Pancreas (tissue), 10 donors: ENCODE results near the gene GGTA1. TPM values are rescaled to one million over a fixed set of nuclear protein-coding genes. Genes with fewer than 3 reads are reported as not detected.

Experiments
- ATAC-seq, 4 donors: fragments of 200-7000 bp; cut with Tn5 transposase; one replicate each; pipeline versions ENCODE4 v1.8.0 to v1.9.1; 2020; ENCODE audit warnings: mild to moderate bottlenecking in 4 of 4, moderate library complexity in 4 of 4
- DNase-seq, 6 donors: peaks; one replicate each; pipeline ENCODE4 v3.0.0-alpha.2; 2020
- FAIRE-seq: peaks from 2 replicates; lab custom pipeline; 2012; peaks lifted over from hg19 to GRCh38; lab: Jason Lieb, UNC
- H3K27ac ChIP-seq, 4 donors: fragments of 200-600 bp; sonication (generic); 1 replicate in 3 of 4; 2 replicates in 1 of 4; pipeline versions ENCODE4 v1.5.0 to v1.8.0; 2020
- H3K27me3 ChIP-seq, 4 donors: fragments of 200-600 bp; one replicate each; pipeline ENCODE4 v1.8.0; 2021
- H3K36me3 ChIP-seq, 3 donors: fragments of 200-600 bp; sonication (generic) in 1 of 3; one replicate each; pipeline versions ENCODE4 v1.5.0 to v1.8.0; 2020 to 2021
- H3K4me1 ChIP-seq, 3 donors: fragments of 200-600 bp; one replicate each; pipeline ENCODE4 v1.8.0; 2021
- H3K4me3 ChIP-seq, 4 donors: fragments of 200-600 bp; sonication (generic) in 2 of 4; one replicate each; pipeline versions ENCODE4 v1.5.0 to v1.8.0; 2020 to 2021
- H3K9me3 ChIP-seq, 4 donors: fragments of 200-600 bp; one replicate each; pipeline ENCODE4 v1.8.0; 2021
- WGBS, 2 donors: extraction: QIAGEN DNeasy Blood & Tissue Kit; methylation state at CpG; one replicate each; pipeline ENCODE4 v1.1.7; 2013; 5-methylcytosine and 5-hydroxymethylcytosine counted together
- intact Hi-C, 3 donors: fragments of 100-400 bp; cut with DNase I; formaldehyde crosslinking; loops; one replicate each; pipeline versions ENCODE4 v1.11.1 to v1.14.2; 2022
- polyA plus RNA-seq, 2 donors: library from polyadenylated mRNA; stranded (reverse); fragments of 200-250 nt; gene quantifications; one replicate each; pipeline ENCODE4 v1.2.3, GENCODE V29; 2013
- total RNA-seq, 6 donors: library from RNA; stranded (reverse); fragmentation: NEBNext Ultra II Directional in 4 of 6; extraction: Animal tissue kit (Norgen Biotek cat#: 25700) in 4 of 6; gene quantifications; one replicate each; pipeline versions ENCODE4 v1.2.1 to v1.2.4, GENCODE V29; 2021 to 2023
- TF ChIP-seq, protein P1 (sequence below), 4 donors: fragments of 200-600 bp; sonication (generic) in 3 of 4; IDR thresholded peaks; one replicate each; pipeline versions ENCODE4 v1.5.0 to v1.8.0; 2021; ENCODE audit warnings: antibody characterized with exemption in 4 of 4
- donor health status: healthy with polysubstance abuse.
- donor health status: DM: no; HTN: no; CAD: no; lungs with moderate emphysema.
- donor health status: DM: no; HTN: no; CAD: no.
- donor health status: control.
- donor health status: control.
- donor health status: Bipolar disorder and iron deficiency.
- donor health status: DM: yes; HTN: yes; CAD: no.
- donor health status: DM: no; HTN: no; CAD: no.
- donor health status: DM: no; HTN: no; CAD: no.
- donor health status: DM: yes; HTN: yes; CAD: no.

The GGTA1 gene
- total and polyA plus RNA-seq, 8 donors: 0.14 to 3.6 (median 1.5) TPM

DNA sequence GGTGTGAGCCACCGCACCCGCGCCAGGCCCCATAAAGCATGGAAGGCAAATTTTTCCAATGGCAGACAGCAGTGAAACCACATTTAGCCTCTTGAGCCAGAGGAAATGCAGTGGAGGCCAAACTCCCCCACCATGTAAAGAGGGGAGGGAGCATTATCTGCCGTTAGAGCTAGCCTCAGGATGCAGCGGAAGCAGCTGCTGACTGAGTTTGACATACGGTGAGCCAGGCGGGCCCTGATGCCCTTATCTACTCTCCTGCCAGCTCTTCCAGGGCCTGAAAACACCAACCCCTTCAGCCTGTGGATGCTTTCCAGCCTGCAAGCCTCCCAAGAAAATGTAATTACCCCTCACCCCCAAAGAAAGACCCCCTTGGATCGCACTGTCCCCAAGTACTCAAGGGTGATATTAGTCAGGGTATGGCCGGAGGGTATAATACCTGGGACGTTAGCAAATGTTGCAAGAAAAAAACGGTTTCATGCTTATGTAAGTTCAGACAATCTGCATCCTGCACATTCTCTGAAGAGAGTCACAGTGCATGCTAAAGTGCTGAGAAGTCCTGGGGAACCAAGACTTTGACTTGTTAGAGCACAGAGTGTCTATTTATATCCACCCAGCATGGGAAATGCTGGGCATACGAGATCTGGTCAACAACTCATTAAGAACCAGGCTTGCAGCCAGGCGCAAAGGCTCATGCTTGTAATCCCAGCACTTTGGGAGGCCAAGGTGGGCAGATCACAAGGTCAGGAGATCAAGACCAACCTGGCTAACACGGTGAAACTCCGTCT is 11.3 kb upstream of the GGTA1 start:
- ATAC-seq: no peak

DNA sequence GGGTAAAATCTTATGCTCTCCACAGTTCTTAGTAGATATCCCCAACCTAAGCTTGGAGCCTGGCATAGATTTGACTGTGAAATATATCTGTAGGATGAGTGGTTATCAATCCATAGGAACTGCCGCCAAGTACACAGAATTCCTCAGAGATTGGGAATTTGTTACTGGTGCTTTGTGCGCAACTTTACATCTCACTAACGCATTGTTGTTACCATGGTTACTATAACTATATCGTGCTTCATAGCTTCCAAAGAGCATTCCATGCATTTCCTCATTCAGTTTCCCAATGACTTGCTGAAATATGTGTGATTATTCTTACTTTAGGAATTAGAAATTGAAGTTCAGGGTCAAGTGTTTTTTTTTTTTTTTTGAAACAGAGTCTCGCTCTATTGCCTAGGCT is 9.5 kb upstream of the GGTA1 start:
- H3K4me3 ChIP-seq: no peak overlapping the region
- H3K27me3 ChIP-seq: no peaks in the 10 kb centered on the region
- H3K9me3 ChIP-seq: no peaks in the 10 kb centered on the region
- 95 to 98% methylated on average over 5 of the region's 5 CpGs for WGBS, 2 donors
- no peak overlapping the region for H3K27ac ChIP-seq
- TF ChIP-seq, protein P1, sequence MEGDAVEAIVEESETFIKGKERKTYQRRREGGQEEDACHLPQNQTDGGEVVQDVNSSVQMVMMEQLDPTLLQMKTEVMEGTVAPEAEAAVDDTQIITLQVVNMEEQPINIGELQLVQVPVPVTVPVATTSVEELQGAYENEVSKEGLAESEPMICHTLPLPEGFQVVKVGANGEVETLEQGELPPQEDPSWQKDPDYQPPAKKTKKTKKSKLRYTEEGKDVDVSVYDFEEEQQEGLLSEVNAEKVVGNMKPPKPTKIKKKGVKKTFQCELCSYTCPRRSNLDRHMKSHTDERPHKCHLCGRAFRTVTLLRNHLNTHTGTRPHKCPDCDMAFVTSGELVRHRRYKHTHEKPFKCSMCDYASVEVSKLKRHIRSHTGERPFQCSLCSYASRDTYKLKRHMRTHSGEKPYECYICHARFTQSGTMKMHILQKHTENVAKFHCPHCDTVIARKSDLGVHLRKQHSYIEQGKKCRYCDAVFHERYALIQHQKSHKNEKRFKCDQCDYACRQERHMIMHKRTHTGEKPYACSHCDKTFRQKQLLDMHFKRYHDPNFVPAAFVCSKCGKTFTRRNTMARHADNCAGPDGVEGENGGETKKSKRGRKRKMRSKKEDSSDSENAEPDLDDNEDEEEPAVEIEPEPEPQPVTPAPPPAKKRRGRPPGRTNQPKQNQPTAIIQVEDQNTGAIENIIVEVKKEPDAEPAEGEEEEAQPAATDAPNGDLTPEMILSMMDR (IDR thresholded peaks at IDR 0.05): no peak
- no peaks in the 10 kb centered on the region for H3K4me1 ChIP-seq
- ATAC-seq (no peak), FAIRE-seq (no peak), DNase-seq (no peak)
- intact Hi-C loops: no loop called here
- no peaks in the 10 kb centered on the region for H3K36me3 ChIP-seq

More for the DNA sequence above, 11.3 kb upstream of the GGTA1 start:
- Histone ChIP-seq H3K4me1 (no peaks in the 10 kb centered on the region), H3K27ac (no peak overlapping the region), H3K4me3 (no peak overlapping the region), H3K36me3 (no peaks in the 10 kb centered on the region), H3K9me3 (no peaks in the 10 kb centered on the region), H3K27me3 (no peaks in the 10 kb centered on the region)
- FAIRE-seq (no peak), DNase-seq (no peak)
- 72 to 75% methylated on average over 15 of the region's 15 CpGs for WGBS, 2 donors
- TF ChIP-seq, protein P1 (IDR thresholded peaks at IDR 0.05): no peak
- intact Hi-C loops: no loop called here

DNA sequence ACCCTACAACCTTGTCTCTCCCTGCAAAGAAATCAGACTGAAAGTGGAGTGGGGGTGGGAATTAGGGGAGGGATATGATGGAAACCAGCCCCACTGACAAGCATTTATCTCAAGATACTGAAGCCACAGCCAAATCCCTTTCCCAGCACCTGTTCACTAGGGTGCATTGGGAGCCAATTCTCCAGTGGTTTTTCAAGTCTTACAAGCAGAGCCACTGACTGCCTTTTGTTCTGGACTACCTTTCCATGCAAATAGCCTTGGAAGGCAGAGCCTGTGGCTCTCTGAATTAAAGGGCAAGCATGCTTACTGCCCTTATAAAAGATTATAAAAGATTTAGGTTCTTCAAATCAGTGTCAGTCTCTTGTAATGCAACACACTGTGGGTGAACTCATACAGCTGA is 8.8 kb upstream of the GGTA1 start:
- Histone ChIP-seq H3K9me3 (no peaks in the 10 kb centered on the region), H3K36me3 (no peaks in the 10 kb centered on the region), H3K27ac (no peak overlapping the region), H3K27me3 (no peaks in the 10 kb centered on the region), H3K4me1 (no peaks in the 10 kb centered on the region), H3K4me3 (no peak overlapping the region)
- TF ChIP-seq, protein P1 (IDR thresholded peaks at IDR 0.05): no peak
- intact Hi-C loops: no loop called here
- FAIRE-seq: no peak
- no peak for ATAC-seq
- DNase-seq: no peak

DNA sequence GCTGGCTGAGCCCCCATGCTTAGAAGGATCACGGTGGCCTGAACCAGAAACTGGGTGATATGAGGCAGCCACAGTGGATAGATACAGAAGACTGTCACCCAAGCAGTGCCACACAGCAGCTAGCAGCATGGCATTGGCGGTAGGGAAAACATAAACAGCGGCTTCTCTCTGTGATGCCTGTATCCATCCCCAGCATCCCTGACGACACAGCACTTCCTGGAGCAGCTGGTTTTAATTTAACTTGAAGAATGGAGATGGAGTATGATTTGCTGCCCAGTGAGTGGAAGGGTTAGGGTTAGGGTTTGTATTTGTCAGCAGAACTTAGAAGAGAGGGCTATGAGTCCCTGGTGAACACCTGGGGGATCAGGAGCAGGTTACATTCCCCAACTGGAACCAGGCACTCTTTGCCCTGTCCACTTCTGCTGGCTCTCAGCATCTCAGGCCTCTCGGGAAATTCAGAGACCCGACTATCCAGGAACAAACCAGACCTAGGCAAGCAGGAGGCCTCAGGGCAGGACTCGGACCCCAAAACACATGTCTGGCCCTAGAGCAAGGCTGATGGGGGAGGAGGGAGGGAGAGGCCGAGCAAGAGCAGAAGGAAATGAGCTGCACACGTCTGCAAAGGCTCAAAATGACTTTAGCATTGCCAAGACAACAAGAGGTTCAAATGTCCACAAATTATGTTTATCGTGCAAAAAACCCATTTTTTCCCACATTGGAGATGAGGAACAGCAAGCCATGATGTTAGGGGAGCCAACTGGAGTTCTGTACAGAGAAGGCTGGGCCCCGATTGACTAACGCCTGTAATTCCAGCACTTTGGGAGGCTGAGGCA is 6.5 kb upstream of the GGTA1 start:
- H3K36me3 ChIP-seq: no peaks in the 10 kb centered on the region
- intact Hi-C loops: no loop called here
- ATAC-seq: no peak
- no peaks in the 10 kb centered on the region for H3K9me3 ChIP-seq
- WGBS, 2 donors: 61 to 68% methylated on average over 12 of the region's 12 CpGs
- FAIRE-seq: no peak
- TF ChIP-seq, protein P1 (IDR thresholded peaks at IDR 0.05): no peak
- no peak for DNase-seq
- H3K27ac ChIP-seq: no peak overlapping the region
- no peaks in the 10 kb centered on the region for H3K27me3 ChIP-seq
- H3K4me3 ChIP-seq: no peak overlapping the region
- H3K4me1 ChIP-seq: no peaks in the 10 kb centered on the region
